HEK293 (cell line): ENCODE measurements around the gene MRPL3.

Experiments used
- CTCF ChIA-PET: fragments of 350-600 bp; formaldehyde crosslinking; extraction: SDS; loops from one replicate; lab custom pipeline; 2021; ENCODE audit warnings: antibody characterized with exemption; lab: Yijun Ruan, JAX
- POLR2A ChIA-PET: fragments of 300-600 bp; formaldehyde crosslinking; extraction: SDS; loops from one replicate; lab custom pipeline; 2020; ENCODE audit warnings: antibody characterized with exemption, inconsistent platforms; lab: Yijun Ruan, JAX
- H3K27ac ChIP-seq: fragments of 200-500 bp; sonication (Bioruptor generic); 2 replicates; pipeline ENCODE4 v1.5.1; 2014; ENCODE audit warnings: low read depth, low read length, control low read depth, inconsistent platforms; ENCODE audit errors: extremely low read depth
- H3K36me3 ChIP-seq, 2 experiments: fragments of 200-500 bp in 1 of 2; sonication (Bioruptor generic) in 1 of 2; 1 replicate in 1 of 2; 2 replicates in 1 of 2; pipeline ENCODE4 v1.5.1; 2014 to 2017; ENCODE audit warnings: inconsistent platforms in 2 of 2, low read length in 2 of 2; ENCODE audit not compliant: control insufficient read depth in 2 of 2, insufficient read depth in 1 of 2
- H3K4me1 ChIP-seq: fragments of 200-500 bp; sonication (Bioruptor generic); 2 replicates; pipeline ENCODE4 v1.5.1; 2014; ENCODE audit warnings: mild to moderate bottlenecking, low read length, inconsistent platforms; ENCODE audit not compliant: control insufficient read depth, insufficient read depth
- H3K4me3 ChIP-seq: 2 replicates; pipeline ENCODE4 v1.5.1; 2011; ENCODE audit warnings: low read depth, mild to moderate bottlenecking, control low read depth, low read length, moderate library complexity
- H3K9me3 ChIP-seq: fragments of 200-500 bp; sonication (Bioruptor generic); 2 replicates; pipeline ENCODE4 v1.5.1; 2014; ENCODE audit warnings: low read depth, low read length, inconsistent platforms; ENCODE audit not compliant: control insufficient read depth, insufficient read depth
- OVOL3 ChIP-seq: fragments of 450-650 bp; formaldehyde crosslinking; IDR thresholded peaks from 2 replicates; pipeline ENCODE4 v1.5.1; 2016; ENCODE audit warnings: missing biosample characterization, missing genetic modification characterization
- PRDM1 ChIP-seq: fragments of 450-650 bp; formaldehyde crosslinking; IDR thresholded peaks from 2 replicates; pipeline ENCODE4; 2016; ENCODE audit warnings: missing biosample characterization, missing genetic modification characterization
- SCRT1 ChIP-seq: fragments of 450-650 bp; formaldehyde crosslinking; IDR thresholded peaks from 2 replicates; pipeline ENCODE4 v1.5.1; 2016; ENCODE audit warnings: missing biosample characterization, missing genetic modification characterization, borderline replicate concordance
- WT1 ChIP-seq: fragments of 450-650 bp; formaldehyde crosslinking; IDR thresholded peaks from 2 replicates; pipeline ENCODE4 v1.5.1; 2016; ENCODE audit warnings: missing biosample characterization, missing genetic modification characterization
- ZBTB21 ChIP-seq: fragments of 450-650 bp; formaldehyde crosslinking; IDR thresholded peaks from 2 replicates; pipeline ENCODE4 v1.5.1; 2017; ENCODE audit warnings: missing biosample characterization, missing genetic modification characterization
- ZFP37 ChIP-seq: fragments of 450-650 bp; formaldehyde crosslinking; IDR thresholded peaks from 2 replicates; pipeline ENCODE4 v1.5.1; 2016; ENCODE audit warnings: missing biosample characterization, missing genetic modification characterization
- ZFP41 ChIP-seq: fragments of 450-650 bp; formaldehyde crosslinking; IDR thresholded peaks from 2 replicates; pipeline ENCODE4 v1.5.1; 2016; ENCODE audit warnings: missing biosample characterization, missing genetic modification characterization, borderline replicate concordance
- ZNF132 ChIP-seq: fragments of 450-650 bp; formaldehyde crosslinking; IDR thresholded peaks from 2 replicates; pipeline ENCODE4 v1.5.1; 2017; ENCODE audit warnings: missing biosample characterization, missing genetic modification characterization, borderline replicate concordance
- ZNF16 ChIP-seq: fragments of 450-650 bp; formaldehyde crosslinking; IDR thresholded peaks from 2 replicates; pipeline ENCODE4 v1.5.1; 2016; ENCODE audit warnings: low read depth, missing biosample characterization, missing genetic modification characterization
- ZNF223 ChIP-seq: fragments of 450-650 bp; formaldehyde crosslinking; IDR thresholded peaks from 2 replicates; pipeline ENCODE4 v1.5.1; 2016; ENCODE audit warnings: missing biosample characterization, missing genetic modification characterization
- ZNF274 ChIP-seq, 2 experiments: fragments of 200-500 bp in 1 of 2; fragments of 450-650 bp in 1 of 2; sonication (Bioruptor generic) in 1 of 2; formaldehyde crosslinking in 1 of 2; IDR thresholded peaks; 2 replicates each; pipeline versions ENCODE4 v1.5.1 to v1.6.1; 2014 to 2016; ENCODE audit warnings: borderline replicate concordance in 1 of 2, inconsistent platforms in 1 of 2, low read length in 1 of 2, missing biosample characterization in 1 of 2, missing genetic modification characterization in 1 of 2
- ZNF37A ChIP-seq: fragments of 450-650 bp; IDR thresholded peaks from 2 replicates; pipeline ENCODE4 v1.5.1; 2018; ENCODE audit warnings: missing biosample characterization, missing genetic modification characterization
- ZNF626 ChIP-seq: fragments of 450-650 bp; sonication (Bioruptor Pico); formaldehyde crosslinking; IDR thresholded peaks from 2 replicates; pipeline ENCODE4 v1.5.1; 2018; ENCODE audit warnings: missing biosample characterization, missing genetic modification characterization, inconsistent platforms
- ZNF768 ChIP-seq: fragments of 450-650 bp; formaldehyde crosslinking; IDR thresholded peaks from 2 replicates; pipeline ENCODE4 v1.5.1; 2018; ENCODE audit warnings: missing biosample characterization, mild to moderate bottlenecking, missing genetic modification characterization
- ZNF791 ChIP-seq: fragments of 450-650 bp; formaldehyde crosslinking; IDR thresholded peaks from 2 replicates; pipeline ENCODE4 v1.5.1; 2016; ENCODE audit warnings: missing biosample characterization, missing genetic modification characterization
- ZXDB ChIP-seq: fragments of 450-650 bp; formaldehyde crosslinking; IDR thresholded peaks from 2 replicates; pipeline ENCODE4 v1.5.1; 2016; ENCODE audit warnings: missing biosample characterization, missing genetic modification characterization
- TF ChIP-seq, protein P1 (sequence below): fragments of 450-650 bp; formaldehyde crosslinking; IDR thresholded peaks from 2 replicates; pipeline ENCODE4 v1.5.1; 2016; ENCODE audit warnings: missing biosample characterization, missing genetic modification characterization
- TF ChIP-seq, protein P2 (sequence below): fragments of 450-650 bp; formaldehyde crosslinking; IDR thresholded peaks from 2 replicates; pipeline ENCODE4 v1.5.1; 2017; ENCODE audit warnings: missing biosample characterization, mild to moderate bottlenecking, missing genetic modification characterization, moderate library complexity
- TF ChIP-seq, protein P3 (sequence below): fragments of 450-650 bp; formaldehyde crosslinking; IDR thresholded peaks from 2 replicates; pipeline ENCODE4 v1.5.1; 2016; ENCODE audit warnings: missing biosample characterization, missing genetic modification characterization
- TF ChIP-seq, protein P4 (sequence below): fragments of 450-650 bp; formaldehyde crosslinking; IDR thresholded peaks from 2 replicates; pipeline ENCODE4 v1.5.1; 2016; ENCODE audit warnings: missing biosample characterization, missing genetic modification characterization
- TF ChIP-seq, protein P5 (sequence below): fragments of 450-650 bp; formaldehyde crosslinking; IDR thresholded peaks from 2 replicates; pipeline ENCODE4 v1.5.0; 2017; ENCODE audit warnings: missing biosample characterization, missing genetic modification characterization, borderline replicate concordance
- TF ChIP-seq, protein P6 (sequence below): fragments of 450-650 bp; formaldehyde crosslinking; IDR thresholded peaks from 2 replicates; pipeline ENCODE4 v1.5.1; 2016; ENCODE audit warnings: missing biosample characterization, missing genetic modification characterization

The MRPL3 gene

DNA sequence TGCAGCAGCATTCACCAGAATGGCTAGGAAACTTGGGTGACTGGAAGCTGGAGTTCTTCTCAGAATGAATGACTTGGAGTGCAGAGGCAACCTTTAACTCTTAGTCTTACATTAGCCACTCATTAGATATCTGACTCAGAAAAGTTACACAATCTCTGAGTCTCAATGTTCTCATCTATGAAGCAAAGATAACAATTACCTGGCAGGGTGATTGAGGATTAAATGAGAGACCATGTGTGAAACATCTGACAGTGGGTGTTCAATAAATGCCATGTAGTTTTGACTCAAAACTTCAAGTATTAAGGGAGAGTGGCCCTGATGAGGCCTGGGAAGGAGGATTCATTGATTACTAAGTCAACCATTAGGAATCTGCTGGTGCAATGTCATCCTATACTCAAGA, 48.3 kb downstream of the MRPL3 start (continued):
- TF ChIP-seq, protein P1, sequence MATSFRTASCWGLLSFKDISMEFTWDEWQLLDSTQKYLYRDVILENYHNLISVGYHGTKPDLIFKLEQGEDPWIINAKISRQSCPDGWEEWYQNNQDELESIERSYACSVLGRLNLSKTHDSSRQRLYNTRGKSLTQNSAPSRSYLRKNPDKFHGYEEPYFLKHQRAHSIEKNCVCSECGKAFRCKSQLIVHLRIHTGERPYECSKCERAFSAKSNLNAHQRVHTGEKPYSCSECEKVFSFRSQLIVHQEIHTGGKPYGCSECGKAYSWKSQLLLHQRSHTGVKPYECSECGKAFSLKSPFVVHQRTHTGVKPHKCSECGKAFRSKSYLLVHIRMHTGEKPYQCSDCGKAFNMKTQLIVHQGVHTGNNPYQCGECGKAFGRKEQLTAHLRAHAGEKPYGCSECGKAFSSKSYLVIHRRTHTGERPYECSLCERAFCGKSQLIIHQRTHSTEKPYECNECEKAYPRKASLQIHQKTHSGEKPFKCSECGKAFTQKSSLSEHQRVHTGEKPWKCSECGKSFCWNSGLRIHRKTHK (tag by site-specific recombination) = no peak
- TF ChIP-seq, protein P2, sequence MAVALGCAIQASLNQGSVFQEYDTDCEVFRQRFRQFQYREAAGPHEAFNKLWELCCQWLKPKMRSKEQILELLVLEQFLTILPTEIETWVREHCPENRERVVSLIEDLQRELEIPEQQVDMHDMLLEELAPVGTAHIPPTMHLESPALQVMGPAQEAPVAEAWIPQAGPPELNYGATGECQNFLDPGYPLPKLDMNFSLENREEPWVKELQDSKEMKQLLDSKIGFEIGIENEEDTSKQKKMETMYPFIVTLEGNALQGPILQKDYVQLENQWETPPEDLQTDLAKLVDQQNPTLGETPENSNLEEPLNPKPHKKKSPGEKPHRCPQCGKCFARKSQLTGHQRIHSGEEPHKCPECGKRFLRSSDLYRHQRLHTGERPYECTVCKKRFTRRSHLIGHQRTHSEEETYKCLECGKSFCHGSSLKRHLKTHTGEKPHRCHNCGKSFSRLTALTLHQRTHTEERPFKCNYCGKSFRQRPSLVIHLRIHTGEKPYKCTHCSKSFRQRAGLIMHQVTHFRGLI = no peak
- TF ChIP-seq ZFP41 (tag by site-specific recombination) = no peak
- TF ChIP-seq ZBTB21 = no peak
- TF ChIP-seq, protein P3, sequence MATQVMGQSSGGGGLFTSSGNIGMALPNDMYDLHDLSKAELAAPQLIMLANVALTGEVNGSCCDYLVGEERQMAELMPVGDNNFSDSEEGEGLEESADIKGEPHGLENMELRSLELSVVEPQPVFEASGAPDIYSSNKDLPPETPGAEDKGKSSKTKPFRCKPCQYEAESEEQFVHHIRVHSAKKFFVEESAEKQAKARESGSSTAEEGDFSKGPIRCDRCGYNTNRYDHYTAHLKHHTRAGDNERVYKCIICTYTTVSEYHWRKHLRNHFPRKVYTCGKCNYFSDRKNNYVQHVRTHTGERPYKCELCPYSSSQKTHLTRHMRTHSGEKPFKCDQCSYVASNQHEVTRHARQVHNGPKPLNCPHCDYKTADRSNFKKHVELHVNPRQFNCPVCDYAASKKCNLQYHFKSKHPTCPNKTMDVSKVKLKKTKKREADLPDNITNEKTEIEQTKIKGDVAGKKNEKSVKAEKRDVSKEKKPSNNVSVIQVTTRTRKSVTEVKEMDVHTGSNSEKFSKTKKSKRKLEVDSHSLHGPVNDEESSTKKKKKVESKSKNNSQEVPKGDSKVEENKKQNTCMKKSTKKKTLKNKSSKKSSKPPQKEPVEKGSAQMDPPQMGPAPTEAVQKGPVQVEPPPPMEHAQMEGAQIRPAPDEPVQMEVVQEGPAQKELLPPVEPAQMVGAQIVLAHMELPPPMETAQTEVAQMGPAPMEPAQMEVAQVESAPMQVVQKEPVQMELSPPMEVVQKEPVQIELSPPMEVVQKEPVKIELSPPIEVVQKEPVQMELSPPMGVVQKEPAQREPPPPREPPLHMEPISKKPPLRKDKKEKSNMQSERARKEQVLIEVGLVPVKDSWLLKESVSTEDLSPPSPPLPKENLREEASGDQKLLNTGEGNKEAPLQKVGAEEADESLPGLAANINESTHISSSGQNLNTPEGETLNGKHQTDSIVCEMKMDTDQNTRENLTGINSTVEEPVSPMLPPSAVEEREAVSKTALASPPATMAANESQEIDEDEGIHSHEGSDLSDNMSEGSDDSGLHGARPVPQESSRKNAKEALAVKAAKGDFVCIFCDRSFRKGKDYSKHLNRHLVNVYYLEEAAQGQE (tag by site-specific recombination) = no peak

DNA sequence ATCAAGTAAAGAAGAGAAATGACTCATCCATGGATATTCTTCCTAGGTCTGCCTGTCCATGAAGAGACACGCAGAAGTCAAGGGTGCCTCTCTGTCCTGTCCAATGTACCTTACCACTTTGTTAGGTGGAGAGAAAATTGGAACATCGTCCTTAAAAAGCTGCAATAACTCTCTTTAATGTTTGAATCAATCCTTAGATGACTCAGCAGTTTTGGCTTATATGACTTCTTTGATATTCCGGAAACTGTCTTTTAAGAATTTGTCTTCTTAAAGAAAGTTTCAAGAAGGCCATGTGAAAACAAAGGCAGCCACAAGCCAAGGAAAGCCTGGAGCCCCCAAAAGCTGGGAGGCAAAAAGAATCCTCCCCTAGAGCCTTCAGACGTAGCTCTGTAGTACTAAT, 49.2 kb downstream of the MRPL3 start:
- no peak for TF ChIP-seq ZNF16 (tag by site-specific recombination)
- TF ChIP-seq OVOL3 (tag by site-specific recombination) = no peak
- TF ChIP-seq, protein P4, sequence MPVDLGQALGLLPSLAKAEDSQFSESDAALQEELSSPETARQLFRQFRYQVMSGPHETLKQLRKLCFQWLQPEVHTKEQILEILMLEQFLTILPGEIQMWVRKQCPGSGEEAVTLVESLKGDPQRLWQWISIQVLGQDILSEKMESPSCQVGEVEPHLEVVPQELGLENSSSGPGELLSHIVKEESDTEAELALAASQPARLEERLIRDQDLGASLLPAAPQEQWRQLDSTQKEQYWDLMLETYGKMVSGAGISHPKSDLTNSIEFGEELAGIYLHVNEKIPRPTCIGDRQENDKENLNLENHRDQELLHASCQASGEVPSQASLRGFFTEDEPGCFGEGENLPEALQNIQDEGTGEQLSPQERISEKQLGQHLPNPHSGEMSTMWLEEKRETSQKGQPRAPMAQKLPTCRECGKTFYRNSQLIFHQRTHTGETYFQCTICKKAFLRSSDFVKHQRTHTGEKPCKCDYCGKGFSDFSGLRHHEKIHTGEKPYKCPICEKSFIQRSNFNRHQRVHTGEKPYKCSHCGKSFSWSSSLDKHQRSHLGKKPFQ (tag by site-specific recombination) = no peak
- TF ChIP-seq WT1 (tag by site-specific recombination) = no peak
- TF ChIP-seq ZNF791 (tag by site-specific recombination) = no peak
- no peak for TF ChIP-seq ZNF274 (IDR thresholded peaks at IDR 0.05; ENCODE audit: low read length)
- no peak for TF ChIP-seq ZNF274 (tag by site-specific recombination; IDR thresholded peaks at IDR 0.05; ENCODE audit: borderline replicate concordance)
- no peak for TF ChIP-seq ZNF37A (tag by site-specific recombination)
- TF ChIP-seq ZNF132 (tag by site-specific recombination) = no peak
- no peak for TF ChIP-seq ZNF768 (tag by site-specific recombination)
- TF ChIP-seq PRDM1 (tag by site-specific recombination) = no peak
- TF ChIP-seq, all 188 proteins: peak for 0
- Histone ChIP-seq H3K27ac (no peak overlapping the region), H3K4me3 (no peak overlapping the region), H3K36me3 (peaks cover 0 to under 1% of the 10 kb centered on the region in 2 experiments; a peak in 1 of 3 replicates), H3K4me1 (no peaks in the 10 kb centered on the region), H3K9me3 (no peaks in the 10 kb centered on the region)
- CTCF ChIA-PET = no interaction called here
- POLR2A ChIA-PET = no interaction called here

DNA sequence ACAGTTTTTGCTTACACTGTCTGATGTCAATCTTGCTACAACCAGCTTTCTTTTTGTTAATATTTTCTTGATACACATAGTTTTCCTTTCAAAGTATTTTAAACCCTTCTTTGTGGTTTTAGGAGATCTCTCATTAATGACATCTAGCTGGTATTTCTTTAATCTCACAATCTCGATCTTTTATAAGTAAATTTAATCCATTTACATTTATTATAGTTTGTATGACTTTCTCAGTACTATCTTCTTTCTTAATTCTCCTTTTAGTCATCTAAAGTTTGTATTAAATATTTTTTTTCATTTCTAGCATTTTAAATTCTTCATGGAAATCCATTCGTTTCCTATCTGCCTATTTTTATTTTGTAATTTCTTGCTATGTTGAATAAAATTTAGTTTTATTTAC, 55.4 kb downstream of the MRPL3 start:
- Histone ChIP-seq H3K36me3 (no peaks in the 10 kb centered on the region), H3K4me3 (no peak overlapping the region), H3K9me3 (no peaks in the 10 kb centered on the region), H3K27ac (no peak overlapping the region), H3K4me1 (no peaks in the 10 kb centered on the region)
- CTCF ChIA-PET = interaction anchor here (0.8 kb wide), 1 partner anchor 22 kb away, joined by 4 read pairs; no protein-coding TSS in a partner anchor
- POLR2A ChIA-PET = no interaction called here
- TF ChIP-seq ZNF223 (tag by site-specific recombination) (no peak), ZNF626 (tag by site-specific recombination) (no peak), SCRT1 (tag by site-specific recombination) (no peak), ZXDB (tag by site-specific recombination) (no peak), ZFP37 (tag by site-specific recombination) (no peak)
- TF ChIP-seq, protein P5, sequence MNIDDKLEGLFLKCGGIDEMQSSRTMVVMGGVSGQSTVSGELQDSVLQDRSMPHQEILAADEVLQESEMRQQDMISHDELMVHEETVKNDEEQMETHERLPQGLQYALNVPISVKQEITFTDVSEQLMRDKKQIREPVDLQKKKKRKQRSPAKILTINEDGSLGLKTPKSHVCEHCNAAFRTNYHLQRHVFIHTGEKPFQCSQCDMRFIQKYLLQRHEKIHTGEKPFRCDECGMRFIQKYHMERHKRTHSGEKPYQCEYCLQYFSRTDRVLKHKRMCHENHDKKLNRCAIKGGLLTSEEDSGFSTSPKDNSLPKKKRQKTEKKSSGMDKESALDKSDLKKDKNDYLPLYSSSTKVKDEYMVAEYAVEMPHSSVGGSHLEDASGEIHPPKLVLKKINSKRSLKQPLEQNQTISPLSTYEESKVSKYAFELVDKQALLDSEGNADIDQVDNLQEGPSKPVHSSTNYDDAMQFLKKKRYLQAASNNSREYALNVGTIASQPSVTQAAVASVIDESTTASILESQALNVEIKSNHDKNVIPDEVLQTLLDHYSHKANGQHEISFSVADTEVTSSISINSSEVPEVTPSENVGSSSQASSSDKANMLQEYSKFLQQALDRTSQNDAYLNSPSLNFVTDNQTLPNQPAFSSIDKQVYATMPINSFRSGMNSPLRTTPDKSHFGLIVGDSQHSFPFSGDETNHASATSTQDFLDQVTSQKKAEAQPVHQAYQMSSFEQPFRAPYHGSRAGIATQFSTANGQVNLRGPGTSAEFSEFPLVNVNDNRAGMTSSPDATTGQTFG (tag by site-specific recombination) = no peak
- TF ChIP-seq, protein P6, sequence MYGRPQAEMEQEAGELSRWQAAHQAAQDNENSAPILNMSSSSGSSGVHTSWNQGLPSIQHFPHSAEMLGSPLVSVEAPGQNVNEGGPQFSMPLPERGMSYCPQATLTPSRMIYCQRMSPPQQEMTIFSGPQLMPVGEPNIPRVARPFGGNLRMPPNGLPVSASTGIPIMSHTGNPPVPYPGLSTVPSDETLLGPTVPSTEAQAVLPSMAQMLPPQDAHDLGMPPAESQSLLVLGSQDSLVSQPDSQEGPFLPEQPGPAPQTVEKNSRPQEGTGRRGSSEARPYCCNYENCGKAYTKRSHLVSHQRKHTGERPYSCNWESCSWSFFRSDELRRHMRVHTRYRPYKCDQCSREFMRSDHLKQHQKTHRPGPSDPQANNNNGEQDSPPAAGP (tag by site-specific recombination) = no peak
